HG03460 (cell line): Measurements from ENCODE around the gene SLC4A7.
"Not testable (repeated sequence)": the region's sequence is repeated elsewhere in the genome, so short reads cannot be mapped to it uniquely, and the experiment has no call there.

ENCODE experiments used
- ATAC-seq: cut with Tn5 transposase; IDR thresholded peaks from one replicate; pipeline ENCODE4 v1.9.1; 2021; ENCODE audit not compliant: unreplicated experiment

SLC4A7 gene

GRCh38 chr3:27366062-27366591 is 118.1 kb downstream of the SLC4A7 start:
- no peak for ATAC-seq

GRCh38 chr3:27360113-27361078 is 123.8 kb downstream of the SLC4A7 start:
- ATAC-seq = peak; percentile 70

DNA sequence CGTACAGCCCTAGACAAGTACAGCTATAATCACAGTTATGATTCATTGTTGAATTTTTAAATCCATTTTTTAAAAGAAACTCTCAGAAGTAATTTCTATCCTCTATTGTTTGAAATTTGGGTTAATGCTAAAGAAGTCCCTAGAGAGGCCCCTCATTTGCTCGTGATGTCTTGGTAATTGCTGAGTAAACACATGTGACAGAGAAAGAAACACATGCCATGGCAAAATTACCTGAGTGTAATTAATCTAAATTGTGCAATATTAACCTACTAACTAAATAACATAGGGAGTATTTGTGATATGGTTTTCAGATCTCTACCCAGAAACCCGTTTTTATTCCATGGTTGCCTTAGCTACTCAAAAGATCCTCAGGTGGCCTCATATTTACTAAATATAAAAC is 125.8 kb downstream of the SLC4A7 start:
- ATAC-seq = no peak

- ATAC-seq = peak; percentile 77
Observed at GRCh38 chr3:27357665-27358258, 126.4 kb downstream of the SLC4A7 start.

GRCh38 chr3:27356976-27357375 is 127.2 kb downstream of the SLC4A7 start:
- ATAC-seq = no peak

GRCh38 chr3:27354588-27355203 is 129.5 kb downstream of the SLC4A7 start:
- no peak for ATAC-seq

GRCh38 chr3:27354161-27354560 is 130.0 kb downstream of the SLC4A7 start:
- no peak for ATAC-seq

- no peak for ATAC-seq
Observed at GRCh38 chr3:27353221-27353620, 131.0 kb downstream of the SLC4A7 start.

- no peak for ATAC-seq
Observed at GRCh38 chr3:27352047-27352446, 132.1 kb downstream of the SLC4A7 start.

DNA sequence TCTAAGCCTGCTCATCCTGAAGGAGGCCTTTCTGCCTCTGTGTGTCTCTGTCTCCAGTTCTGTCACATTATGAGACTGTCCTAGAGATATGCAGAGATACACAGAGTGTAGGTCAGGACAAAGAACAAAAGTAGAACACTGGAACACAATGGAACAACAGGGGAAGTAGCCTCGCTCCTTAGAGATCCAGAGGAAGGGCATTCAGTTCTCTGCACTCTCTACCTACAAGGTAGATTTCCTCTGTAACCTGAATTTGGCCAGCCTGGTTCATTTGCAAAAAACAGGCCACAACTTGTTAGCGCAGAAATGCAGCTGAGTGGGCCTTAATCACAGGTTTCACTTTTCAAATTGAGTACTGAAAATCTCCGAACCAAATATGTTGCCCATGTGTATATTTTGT is 134.4 kb downstream of the SLC4A7 start:
- ATAC-seq = no peak

DNA sequence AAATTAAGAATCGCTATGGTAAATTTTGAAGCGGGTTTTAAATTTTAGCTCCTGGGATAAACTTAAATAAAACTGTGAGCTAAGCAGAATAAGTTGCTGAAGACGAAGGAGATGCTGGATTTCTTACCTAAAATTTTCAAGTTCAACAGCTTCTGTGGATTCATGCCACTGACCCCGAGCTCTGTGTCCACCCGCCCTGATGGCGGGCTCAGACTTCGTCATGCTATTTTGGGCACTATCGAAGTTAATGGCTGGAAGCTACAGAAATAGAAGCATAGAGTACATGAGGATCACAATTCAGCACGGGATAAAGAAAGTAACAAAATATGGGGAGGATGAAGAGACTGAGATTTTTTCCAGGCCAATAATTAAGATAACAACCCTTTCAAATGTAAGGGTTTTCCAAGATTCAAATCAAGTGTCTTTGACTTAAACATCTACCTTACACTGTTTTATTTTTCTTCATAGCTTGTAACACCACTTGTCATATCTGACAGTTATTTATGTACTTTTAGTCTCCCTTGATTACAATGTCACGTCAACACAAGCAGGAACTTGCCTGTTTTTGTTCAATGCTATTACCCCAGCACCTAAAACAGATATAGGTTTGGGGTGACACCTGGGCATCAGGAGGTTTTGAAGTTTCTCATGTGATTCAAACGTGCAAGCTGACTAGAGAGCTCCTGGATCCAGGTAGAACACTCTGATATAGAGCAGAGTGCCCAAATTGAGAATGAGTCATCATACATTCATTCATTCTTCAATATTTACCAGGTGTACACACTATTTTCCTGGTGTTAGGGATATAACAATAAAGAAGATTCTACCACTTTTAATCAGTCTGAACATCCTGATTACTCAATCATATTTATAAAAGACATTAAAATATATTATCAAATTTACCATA is 138.0 kb downstream of the SLC4A7 start:
- ATAC-seq = no peak

DNA sequence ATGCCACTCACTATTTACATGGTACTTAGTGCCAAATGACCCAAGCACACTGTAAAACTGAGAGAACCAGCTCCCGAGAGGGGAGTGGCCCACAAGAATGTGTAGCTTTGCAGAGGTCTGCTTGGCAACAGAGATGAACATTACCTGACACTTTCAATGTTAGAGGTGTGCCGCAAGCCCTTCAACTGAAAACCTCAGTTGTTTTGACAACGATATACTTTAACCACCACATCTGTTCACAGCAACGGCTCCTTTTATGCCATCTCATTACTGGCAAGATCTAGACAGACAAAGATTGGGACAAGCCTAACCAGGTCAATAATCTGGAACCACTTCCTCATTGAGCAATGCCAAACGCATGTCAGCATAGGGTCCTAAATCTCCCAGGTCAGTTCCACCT is 138.7 kb downstream of the SLC4A7 start:
- peak; percentile 50 for ATAC-seq

GRCh38 chr3:27345045-27345444 is 139.1 kb downstream of the SLC4A7 start:
- ATAC-seq = no peak

DNA sequence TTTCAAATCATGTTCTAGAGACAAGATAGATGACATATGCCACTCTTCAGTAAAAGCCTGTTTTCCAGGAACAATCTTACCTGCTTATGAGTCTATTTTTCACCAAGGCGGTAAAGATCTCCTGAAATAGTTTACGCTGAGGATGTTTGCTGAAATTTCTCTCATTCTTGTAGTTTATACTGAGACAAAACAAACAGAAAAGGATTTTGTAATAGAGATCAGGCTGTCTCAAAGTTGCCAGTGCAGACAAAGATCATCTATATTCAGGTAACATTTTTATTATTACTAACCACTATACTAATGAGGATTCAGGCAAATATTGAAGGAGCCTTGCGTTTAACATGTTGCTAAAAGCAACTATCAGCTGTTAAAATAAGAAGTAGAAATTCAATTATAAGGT is 140.0 kb downstream of the SLC4A7 start:
- no peak for ATAC-seq

DNA sequence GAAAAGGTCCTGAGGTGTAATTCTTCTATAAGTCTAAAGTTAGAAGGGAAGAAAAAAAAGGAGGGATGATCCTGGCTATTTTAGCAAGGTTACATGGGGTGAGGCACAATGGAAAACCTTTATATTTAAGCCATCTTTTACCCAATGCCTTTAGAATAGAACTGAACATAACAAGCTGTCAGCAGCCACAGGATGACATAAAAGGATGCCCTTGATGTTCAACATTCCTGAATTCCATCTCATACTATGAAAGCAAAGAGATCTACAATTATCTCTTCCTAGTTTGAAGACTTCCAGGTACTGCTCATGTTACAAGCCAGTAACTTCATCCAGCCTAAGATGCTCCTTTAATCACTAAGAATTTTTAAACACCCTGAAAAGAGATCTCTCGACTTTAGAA is 141.9 kb downstream of the SLC4A7 start:
- ATAC-seq = no peak

DNA sequence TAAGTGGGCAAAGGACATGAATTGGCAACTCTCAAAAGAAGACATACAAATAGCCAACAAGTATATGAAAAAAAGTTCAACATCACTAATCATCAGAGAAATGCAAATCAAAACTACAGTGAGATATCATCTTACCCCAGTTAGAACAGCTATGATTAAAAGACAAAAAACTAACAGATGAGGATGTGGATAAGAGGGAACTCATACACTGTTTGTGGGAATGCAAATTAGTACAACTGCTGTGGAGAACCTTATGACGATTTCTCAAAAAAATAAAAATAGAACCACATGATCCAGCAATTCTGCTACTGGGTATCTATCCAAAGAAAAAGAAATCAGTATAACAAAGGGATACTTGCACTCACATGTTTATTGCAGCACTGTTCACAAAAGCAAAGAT is 143.7 kb downstream of the SLC4A7 start:
- ATAC-seq = peak; percentile 78

GRCh38 chr3:27335571-27335970 is 148.6 kb downstream of the SLC4A7 start:
- ATAC-seq = no peak

DNA sequence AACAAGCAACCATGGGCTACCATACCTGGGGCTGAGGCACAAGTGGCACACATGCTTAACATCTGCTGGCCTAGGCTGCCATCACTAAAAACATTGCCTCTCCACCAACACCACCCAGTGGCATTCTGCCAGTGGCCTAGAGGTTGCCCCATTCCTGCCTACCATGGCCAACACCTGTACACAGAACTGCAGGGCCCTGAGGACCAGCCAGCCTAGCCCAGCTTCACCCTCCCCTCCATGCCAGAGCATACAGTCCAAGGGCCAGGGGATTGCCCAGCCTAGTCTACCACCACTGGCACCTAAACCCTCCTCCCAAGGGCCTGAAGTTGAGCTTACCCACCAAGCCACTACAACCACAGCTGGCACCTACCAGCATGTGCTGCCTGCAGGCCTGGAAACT is 150.3 kb downstream of the SLC4A7 start:
- no peak for ATAC-seq

- not testable (repeated sequence) for ATAC-seq
Observed at GRCh38 chr3:27328982-27329762, 155.0 kb downstream of the SLC4A7 start.
